ENCODE results near the gene IMPA2.
"Not testable (repeated sequence)": the region's sequence is repeated elsewhere in the genome, so short reads cannot be mapped to it uniquely, and the experiment has no call there.

The IMPA2 gene

DNA sequence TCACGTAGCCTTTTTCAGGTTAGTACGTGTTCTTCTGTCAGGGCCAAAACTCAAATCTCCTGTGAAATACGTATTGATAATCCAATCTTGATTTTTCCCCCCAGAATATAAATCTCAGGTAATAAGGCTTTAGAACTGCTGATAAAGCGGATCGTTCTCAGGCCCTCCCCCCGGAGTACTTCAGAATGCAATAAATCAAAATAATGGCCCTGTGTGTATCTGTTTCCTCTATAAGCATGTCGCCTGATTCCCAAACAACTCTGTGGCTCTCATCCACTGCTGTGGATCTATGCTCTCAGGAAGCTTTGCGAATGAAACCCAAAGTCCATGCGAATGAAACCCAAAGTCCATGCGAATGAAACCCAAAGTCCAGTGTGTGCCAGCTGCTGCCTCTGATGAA lies 49.4 kb downstream of the IMPA2 start:
- DNase-seq: no peak

DNA sequence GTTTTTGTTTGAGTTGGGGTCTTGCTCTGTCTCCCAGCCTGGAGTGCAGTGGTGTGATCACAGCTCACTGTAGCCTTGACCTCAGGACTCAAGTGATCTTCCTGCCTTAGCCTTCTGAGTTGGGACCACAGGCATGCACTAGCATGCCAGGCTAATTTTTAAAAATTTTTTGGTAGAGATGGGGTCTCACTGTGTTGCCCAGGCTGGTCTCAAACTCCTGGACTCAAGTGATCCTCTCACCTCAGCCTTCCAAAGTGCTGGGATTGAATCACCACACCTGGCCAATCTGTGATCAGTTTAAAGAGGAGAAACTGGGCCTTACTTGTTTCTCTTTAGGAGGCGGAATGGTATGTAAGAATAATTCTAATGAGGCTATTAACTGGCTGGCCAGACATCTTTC lies 49.9 kb downstream of the IMPA2 start:
- no peak for DNase-seq

DNA sequence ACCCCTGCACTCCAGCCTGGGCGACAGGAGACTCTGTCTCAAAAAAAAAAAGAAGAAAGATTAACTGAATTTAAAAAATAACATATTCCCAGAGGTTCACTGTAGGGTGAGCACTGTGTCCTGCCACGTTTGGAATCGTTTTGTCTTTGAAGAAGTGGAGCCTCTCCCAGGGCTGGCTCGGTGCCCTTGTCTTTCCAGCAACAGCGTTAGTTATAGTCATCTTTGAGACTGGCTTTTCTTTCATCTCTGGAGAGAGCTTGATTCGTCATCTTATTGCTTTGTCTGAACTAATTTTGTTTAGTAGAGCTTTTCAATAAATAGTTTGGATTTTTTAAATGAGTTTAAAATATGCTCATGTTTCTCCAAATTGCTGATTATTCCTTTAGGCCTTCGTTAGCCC lies 50.5 kb downstream of the IMPA2 start:
- DNase-seq: no peak

DNA sequence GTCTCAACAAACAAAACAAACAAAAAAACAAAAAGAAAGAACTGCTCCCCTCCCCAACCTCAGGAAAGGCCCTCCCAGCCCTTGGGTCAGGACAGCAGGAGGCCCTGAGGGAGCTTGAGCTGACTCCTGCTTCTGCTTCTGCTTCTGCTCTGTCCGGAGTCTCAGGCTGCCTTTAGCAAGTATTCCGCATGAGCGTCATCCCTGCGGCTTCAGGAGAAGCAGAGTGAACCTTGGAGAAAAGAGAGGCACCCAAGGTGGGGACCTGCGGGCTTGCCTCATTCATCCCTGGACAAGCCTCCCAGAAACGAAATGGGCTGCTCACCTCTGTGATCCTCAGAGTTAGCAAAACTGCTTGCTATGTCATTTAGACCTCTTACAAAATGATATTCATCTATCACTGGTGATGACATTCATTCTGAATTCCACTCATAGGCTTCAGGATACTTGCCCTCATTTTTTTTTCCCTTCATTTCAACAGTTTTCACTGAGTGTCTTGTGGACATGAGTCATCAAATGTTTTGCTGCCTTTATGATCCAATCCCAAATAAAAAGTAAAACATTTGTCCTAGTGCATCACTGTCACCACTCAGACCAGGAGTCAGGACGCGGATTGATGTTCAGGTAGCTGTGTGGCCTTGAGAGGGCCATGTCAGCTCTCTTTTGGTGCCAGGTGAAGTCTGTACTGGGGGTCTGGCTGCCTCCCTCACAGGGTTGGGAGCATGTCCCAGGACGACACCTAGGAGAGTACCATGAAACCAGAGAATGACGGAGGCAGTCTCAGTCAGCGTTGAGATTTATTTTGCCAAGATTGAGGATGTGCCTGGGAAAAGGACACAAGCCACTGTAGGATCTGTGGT lies 51.7 kb downstream of the IMPA2 start:
- DNase-seq: no peak

DNA sequence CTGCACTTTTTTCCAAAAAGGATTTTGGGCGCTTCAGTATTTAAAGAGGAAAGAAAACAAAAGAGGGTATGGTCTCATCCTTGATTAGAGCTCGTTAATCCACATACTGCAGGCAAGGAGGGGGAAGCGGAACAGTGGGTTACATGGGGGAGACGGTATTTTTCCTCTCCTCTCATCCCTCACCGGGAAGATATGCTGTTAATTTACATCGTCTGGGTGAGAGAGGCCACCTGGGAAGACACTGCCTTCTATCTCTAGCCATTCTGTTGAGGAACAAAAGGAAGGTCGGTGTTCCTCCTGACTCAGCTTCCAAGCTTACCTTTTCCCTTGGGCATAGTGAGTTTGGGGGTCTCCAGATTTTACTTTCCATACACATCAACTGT lies 52.3 kb downstream of the IMPA2 start:
- DNase-seq: no peak

DNA sequence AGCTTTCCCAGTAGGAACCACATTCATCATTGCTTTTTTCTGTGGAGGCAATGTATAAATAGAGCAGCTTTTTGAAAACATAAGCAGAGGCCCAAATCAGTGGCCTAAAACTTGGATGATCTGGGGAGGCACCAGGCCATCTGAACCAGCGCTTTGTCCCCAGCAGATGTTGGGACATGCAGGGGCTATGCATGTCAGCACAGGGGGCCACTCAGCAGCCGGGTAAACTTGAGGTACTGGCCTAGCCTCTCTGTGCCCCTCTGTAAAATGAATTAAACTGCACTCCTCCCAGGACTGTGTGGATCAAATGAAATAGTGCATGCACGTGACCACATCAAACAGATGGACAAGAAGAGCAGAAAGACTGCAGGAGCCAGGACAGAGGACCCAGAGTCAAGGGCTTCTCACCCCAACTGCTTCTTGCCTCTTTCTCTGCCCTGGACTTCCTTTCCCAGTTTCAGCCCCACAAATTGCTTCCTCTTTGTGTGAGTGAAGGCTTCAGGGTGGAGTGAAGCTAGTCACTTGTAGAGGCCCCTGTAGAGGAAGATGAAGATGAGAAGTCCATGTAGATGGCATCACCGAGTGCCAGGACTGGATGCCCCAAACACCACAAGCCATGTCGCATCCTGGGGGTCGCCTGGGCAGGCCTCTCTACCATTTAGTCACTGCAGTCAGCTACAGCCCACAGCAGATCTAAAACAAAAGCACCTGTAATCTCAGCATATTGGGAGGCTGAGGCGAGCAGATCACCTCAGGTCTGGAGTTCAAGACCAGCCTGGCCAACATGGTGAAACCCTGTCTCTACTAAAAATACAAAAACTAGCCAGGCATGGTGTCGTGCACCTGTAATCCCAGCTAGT lies 53.2 kb downstream of the IMPA2 start:
- DNase-seq: no peak

DNA sequence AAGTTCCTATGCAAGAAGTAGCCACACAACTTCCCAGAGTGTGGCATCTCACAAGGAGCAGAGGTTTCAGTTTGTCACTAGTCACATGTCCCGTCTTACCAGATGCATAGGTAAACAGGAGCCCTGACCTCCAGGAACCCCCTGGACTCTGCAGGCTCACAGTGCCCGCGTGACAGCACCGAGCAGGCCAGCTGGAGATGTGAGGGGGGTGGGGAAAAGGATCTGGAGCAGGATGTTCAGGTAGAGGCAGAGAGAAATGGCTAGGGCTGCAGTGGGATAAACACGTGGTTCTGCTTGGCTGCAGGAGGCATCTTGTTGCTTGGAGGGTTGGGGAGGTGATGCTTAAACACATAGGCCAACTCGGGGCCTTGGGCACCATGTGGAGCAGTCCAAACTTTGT lies 54.2 kb downstream of the IMPA2 start:
- no peak for DNase-seq

DNA sequence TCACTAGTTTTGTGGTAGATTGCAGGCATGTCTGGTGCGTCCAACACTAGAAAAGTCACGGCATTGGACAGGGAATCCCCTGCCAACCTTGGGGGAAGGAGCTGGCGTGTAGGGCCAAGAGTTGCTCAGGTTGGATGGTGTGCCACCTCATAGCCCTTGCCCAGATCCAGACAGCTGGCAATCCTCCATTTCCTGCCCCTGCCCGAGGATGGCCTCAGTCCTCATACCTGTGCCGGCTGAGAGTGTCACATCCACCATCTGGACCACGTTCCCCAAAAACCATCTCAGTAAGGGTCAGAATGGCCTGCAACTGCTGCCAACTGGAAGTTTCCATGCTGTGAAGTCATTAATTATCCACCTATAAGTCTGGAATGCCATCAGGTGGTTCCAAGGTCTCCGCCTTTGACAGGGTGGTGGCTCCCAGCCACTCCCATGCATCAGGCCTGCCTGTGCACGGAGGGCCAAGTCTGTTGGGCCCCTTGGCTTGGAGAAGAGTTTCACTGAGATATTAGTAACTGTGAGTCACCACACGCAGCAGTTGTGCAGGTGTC lies 55.0 kb downstream of the IMPA2 start:
- DNase-seq: no peak

DNA sequence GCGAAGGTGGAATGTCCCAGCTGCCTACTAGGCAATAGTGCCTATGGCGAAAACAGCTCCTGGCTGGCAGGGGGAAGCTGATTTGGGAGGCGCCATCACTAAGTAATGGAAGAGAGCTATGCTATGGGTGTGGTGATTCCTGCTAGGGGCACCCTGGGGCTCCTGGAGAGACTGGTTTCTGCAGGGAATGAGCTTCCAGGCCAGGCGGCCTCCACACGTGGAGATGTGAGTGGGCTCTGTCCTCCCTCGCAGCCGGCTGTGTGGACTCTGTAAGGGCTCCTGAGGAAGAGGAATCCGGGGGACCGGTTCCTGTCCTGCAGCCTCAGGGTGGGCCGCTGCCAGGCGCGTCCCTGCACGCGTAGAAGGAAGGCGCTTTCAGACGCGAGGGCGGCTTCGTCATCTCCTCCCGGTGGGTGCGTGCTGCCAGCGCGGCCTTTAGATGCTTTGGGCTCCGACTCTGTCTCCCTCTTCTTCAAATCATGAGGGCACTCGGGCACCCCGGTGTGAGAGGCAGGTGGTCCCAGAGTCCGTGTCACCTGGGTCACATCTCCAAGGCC lies 56.9 kb downstream of the IMPA2 start:
- no peak for DNase-seq

DNA sequence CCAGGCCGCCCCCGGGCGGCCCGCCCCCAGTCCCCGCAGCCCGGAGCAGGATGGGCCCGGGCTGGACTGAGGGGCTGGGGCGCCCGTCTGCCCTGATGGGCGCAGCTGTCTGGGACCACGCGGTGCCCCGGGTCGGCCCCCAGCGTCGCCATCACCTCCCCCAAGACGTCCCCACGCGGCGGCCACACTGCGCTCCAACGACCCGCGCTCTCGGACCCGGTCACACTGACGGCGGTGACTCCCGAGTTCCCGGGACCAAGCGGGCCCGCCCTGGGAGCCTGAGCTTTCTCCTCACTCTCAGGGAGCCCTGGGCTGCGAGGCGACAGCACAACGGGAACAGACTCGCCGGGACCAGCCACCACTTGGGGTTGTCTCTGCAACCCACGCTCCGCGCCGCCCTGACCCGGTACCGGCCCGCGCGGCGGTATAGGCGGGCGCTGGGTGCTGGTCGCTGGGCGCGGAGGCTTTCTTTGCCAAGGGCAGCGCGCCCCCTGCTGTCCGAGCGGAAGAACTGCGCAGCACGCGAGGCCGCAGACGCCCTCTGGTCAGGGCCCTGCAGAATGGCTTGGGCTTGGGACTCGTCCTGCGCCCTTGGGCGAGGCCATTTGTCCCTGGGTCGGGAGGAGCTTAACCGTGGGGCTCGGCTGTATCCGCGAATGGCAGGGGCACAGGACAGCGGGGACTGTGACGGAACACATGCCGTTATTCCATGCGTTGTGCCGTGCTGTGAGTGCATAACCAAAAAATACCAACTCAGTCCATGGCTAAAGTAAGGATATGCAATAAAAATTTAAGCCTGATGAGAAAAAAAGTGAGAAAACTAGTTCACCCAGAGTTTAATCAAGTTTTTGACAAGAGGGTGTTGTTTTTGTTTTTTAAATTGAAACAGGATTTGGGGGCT lies 57.6 kb downstream of the IMPA2 start:
- peak; percentile 71 to 75 for DNase-seq

DNA sequence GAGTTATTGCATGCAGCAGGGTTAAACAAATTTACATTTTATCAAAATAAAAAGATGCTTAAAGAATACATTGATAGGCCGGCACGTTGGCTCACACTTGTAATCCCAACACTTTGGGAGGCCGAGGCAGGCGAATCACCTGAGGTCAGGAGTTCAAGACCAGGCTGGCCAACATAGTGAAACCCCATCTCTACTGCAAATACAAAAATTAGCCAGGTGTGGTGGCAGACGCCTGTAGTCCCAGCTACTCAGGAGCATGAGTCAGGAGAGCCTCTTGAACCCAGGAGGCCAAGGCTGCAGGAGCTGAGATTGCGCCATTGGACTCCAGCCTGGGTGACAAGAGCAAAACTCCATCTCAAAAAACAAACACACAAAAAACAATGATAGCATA lies 58.2 kb downstream of the IMPA2 start:
- DNase-seq: not testable (repeated sequence)

DNA sequence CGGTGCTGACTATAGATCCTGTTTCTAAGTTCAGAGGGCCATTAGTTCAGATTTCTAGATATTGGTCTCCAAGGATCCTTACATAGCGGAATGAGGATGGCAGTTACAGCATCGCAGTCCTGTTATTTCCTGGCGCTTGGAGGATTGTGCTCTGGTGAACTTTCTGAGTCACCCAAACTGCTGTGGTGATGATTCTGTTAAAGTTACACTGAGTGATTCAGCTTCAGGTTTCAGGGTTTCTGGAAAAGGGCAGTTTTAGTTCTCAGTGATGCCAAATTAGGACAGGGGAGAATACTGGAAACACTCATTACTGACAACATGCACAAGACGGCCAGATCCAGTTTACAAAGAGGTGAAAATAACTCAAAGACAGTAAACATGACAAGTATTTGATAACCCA lies 60.3 kb downstream of the IMPA2 start:
- no peak for DNase-seq

DNA sequence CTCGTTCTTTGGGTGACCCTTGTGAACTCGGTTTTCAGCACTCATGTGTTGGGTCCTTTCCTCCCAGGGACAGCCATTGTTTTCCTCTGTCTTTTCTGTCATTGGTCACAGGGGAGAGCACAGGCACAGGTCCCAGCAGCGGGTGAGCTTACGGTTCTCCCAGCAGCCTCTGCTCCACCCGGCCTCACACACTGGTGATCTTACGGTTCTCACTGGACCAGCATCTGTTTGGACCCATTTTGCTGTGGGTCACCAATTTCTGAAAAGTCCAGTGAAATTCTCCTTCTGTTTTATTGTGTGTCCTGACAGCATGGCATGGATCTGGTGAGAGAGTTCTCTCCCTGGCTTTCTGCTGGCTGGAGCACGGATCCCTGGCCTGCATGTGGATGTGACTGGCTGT lies 62.5 kb downstream of the IMPA2 start:
- DNase-seq: no peak

DNA sequence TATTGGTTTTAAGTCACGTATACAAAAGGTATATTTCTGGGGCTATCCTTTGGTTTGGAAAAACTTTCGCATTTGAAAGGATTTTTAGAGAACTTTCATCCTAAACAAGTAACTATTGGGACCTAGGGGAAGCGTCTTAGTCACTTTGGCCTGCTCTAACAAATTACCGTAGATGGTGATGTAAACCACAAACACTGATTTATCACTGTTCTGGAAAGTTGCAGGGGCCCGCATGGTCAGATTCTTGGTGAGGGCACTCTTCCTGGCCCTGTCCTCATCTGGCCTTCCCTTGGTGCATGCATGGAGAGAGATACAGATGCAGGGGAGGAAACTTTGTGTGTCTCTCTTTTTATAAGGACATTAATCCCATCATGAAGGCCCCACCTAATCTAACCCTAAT lies 63.3 kb downstream of the IMPA2 start:
- DNase-seq: no peak

DNA sequence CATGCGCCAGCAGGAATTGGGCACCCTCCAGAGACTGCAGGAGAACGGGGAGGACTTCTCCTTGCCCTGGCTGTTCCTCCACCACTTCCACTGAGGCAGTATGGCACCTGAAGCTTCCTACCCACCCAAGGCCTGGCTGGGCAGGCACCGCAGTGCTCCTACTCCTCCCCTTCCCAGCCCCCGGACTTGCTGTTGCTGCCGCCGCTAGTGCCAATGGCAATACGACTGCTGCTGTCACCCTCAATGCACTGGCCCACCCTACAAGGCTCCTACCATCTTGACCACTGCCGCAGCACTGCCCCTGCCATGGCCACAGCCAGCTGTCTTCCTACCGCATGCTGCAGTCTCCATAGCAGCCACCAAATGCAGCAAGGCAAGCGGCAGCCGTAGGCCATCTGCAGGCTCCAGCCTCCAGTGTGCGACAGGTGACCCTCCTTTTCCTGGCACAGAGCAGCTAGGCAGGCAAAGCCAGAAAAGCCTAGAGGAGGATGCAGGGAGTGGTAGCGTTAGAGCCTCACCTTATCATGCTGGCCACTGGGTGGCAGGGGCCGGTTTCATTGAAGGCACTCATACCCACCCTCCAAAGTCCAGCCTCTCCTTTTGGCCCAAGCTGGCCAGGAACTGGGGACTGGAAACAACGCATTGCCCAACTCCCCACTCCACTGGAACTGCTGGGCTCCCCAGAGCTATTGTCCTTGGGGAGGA lies 64.9 kb downstream of the IMPA2 start:
- no peak for DNase-seq

DNA sequence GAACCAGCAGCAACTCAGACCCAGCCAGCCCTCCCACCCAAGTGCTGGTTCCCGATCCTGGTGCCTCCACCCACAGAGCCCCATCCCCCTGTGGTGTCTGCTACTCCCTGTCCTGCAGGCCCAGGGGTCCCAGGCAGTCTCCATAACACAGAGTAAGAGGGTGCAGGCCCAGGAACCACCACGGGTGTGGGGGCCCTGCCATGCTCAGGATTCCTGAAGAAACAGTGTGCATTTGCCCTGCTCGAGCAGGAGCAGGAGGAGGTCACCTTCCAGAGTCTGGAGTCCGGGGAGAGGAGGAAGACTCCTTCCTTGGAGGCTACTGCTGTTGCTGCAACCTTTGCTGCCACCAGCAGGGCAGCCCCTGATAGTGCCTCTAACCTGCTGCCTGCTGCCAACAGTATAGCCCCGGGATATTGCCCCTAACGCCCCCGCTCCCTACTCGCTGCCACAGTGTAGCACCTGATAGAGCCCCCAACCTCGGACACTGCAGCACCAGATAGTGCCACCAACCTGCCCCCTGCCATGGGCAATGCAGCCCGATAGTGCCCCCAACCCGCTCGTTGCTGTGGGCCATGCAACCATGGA lies 65.5 kb downstream of the IMPA2 start:
- DNase-seq: no peak

DNA sequence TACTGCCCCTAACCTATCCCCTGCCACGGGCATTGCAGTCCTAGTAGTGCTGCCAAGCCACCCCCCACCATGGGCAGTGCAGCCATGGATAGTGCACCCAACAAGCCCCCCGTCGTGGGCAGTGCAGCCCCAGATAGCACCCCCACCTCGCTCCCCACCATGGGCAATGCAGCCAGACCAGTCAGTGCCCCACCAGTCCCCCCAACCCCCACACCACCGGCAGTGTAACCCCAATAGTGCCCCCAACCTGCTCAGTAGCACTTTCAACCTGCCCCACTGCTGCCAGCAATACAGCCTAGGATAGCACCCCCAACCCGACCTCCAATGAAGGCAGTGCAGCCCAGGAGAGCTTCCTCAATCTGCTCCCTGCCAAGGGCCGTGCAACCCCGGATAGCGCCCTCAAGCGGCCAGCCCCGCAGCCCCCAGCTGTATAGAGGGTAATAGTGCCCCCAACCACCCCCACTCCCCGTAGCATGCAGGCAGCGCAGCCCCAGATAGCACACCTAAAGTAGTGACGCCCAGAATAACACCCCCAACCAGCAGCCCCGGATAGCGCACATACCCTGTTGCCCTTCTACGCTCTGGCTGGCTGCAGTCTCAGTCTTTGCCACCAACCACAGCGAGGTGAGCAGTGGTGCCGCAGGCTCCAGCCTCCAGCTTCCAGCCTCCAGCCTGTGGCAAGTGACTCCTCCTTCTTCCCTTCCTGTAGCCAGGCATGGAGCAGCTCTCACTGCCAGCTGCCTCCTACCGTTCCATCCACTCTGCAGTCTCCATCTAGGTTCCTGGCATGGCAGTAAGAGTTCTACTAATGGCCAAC lies 66.9 kb downstream of the IMPA2 start:
- DNase-seq: no peak

DNA sequence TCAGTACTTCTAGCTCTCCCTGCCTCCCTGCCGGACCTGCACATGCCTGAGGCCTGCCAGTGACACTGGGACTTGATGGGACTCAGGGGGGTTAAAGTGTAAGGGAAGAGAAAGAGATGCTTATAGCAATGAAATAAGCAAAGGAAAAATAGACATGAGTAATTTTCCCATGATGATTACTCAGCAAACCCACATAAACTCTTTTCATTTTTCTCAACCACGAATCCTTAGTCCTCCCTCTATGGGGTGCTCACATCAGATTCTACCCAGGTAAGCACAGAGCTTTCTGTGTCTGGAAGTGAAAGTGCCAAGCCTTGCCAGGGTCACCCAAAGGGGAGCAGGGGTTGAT lies 67.5 kb downstream of the IMPA2 start:
- no peak for DNase-seq

DNA sequence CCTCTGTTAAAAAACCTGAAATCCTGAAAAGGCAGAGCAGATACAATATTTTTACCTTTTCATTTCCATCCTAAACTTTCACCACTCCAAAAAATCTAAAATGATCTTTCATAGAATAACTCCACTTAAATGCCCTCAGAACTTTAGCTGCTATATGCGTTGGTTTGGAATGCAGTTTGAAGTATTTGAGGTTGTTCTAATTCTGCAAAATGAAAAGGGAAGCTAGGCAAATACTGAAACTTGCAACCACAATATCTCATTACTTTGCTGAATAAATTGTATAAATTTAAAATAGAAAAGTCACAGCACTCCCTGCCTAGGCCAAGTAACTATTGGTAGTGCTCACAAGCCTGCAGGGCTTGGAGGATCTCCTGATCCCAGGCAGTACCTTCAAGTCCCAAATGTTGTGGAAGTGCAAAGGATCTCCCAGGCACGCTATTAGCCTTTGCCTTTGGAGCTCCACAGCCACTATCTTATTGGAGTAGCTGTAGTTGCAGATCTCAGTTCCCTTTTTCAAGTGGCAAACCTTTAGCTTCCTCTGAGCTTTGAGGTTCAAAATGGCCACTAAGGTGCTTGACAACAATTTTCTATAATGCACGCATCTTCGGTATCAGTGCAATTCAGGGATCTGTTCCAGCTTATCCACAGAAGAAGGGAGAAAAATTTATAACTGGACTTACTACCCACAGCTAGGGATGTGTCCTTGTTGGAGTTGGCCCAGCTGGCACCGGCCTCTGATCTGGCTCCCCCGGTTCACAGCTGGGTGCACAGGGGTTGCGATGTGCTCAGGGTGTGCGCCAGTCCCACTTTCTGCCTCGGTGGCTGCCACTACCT lies 68.9 kb downstream of the IMPA2 start:
- DNase-seq: no peak

DNA sequence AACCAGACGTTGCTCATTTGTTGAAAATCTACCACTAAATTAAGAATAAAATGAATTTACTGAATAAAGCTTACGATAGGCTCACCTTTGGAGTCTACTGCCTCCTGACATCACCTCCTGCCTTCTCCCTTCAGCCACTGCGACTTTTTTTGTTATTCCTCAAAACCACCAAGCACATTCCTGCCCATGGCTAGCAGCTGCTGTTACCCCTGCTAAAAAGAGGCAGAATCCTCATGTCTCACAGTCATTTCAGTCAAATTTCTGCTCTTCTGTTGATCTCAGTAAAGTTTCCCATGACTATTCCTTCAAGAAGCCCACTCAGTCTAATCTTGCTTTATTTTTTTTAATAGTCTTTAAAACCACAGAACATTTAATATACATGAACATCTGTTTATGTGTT lies 71.6 kb downstream of the IMPA2 start:
- DNase-seq: no peak

Measured in CD4-positive, alpha-beta T cell treated with Interleukin-1 beta for 1 hour (primary cell).